Fibroblast of villous mesenchyme (primary cell): Measurements from ENCODE around the gene RECQL5. TPM values are rescaled to one million over a fixed set of nuclear protein-coding genes. Genes with fewer than 3 reads are reported as not detected.

Experiments used
- DNase-seq: peaks from one replicate; pipeline ENCODE4 v3.0.0-alpha.2; 2010; ENCODE audit warnings: low read depth
- H3K4me3 ChIP-seq: 2 replicates; pipeline ENCODE4 v1.5.1; 2011; ENCODE audit warnings: low read depth, mild to moderate bottlenecking, low read length
- total RNA-seq: library from RNA; depleted of rRNA; stranded (reverse); fragments of >200 nt; gene quantifications from 2 replicates; pipeline ENCODE4 v1.2.3, GENCODE V29; 2012
- TF ChIP-seq, protein P1 (sequence below): IDR thresholded peaks from 2 replicates; pipeline ENCODE4 v1.5.1; 2012; ENCODE audit warnings: low read depth, mild to moderate bottlenecking, low read length; ENCODE audit not compliant: insufficient read depth

The RECQL5 gene
- total RNA-seq, 1 donor, result 20.7 TPM

DNA sequence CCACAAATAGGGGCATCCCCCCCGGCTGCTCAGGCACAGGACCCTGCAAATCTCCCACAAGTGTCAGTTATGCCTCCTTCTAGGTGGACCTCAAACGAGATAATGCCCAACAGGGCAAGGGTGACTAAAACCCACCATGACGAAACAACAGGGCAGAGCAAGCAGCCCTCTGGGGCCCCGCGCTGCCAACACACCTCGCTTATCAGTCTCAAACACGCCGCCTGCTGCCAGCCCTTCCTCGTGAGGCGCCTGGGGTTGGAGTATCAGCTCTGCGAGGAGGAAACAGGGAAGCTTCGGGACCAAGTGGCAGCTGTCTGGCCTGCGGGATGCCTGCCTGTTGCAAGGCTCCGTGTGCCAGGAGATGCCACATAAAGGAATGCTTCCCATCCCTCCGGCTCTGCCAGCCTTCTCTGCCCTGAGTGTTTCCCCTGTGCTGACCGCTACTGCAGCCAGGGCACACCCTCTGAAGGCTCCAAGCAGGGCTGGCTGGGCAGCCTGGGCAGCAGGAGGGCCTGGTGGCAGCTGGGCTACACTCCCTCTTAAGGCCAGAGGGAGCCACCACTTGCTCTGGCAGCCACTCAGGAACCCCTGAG, 31.2 kb downstream of the RECQL5 start:
- TF ChIP-seq, protein P1, sequence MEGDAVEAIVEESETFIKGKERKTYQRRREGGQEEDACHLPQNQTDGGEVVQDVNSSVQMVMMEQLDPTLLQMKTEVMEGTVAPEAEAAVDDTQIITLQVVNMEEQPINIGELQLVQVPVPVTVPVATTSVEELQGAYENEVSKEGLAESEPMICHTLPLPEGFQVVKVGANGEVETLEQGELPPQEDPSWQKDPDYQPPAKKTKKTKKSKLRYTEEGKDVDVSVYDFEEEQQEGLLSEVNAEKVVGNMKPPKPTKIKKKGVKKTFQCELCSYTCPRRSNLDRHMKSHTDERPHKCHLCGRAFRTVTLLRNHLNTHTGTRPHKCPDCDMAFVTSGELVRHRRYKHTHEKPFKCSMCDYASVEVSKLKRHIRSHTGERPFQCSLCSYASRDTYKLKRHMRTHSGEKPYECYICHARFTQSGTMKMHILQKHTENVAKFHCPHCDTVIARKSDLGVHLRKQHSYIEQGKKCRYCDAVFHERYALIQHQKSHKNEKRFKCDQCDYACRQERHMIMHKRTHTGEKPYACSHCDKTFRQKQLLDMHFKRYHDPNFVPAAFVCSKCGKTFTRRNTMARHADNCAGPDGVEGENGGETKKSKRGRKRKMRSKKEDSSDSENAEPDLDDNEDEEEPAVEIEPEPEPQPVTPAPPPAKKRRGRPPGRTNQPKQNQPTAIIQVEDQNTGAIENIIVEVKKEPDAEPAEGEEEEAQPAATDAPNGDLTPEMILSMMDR, result no peak
- DNase-seq, result no peak

GRCh38 chr17:75634754-75635609, 32.0 kb downstream of the RECQL5 start:
- DNase-seq, result no peak
- TF ChIP-seq, protein P1, result no peak
- no peak overlapping the region for H3K4me3 ChIP-seq

More for the DNA sequence above, 31.2 kb downstream of the RECQL5 start:
- H3K4me3 ChIP-seq, result no peak overlapping the region

GRCh38 chr17:75634376-75634740, 32.6 kb downstream of the RECQL5 start:
- H3K4me3 ChIP-seq, result no peak overlapping the region
- TF ChIP-seq, protein P1, result no peak
- no peak for DNase-seq

- no peak overlapping the region for H3K4me3 ChIP-seq
- DNase-seq, result peak; percentile 93
- TF ChIP-seq, protein P1, result peak; percentile 56
Measured at GRCh38 chr17:75633486-75634375, 33.2 kb downstream of the RECQL5 start.

- H3K4me3 ChIP-seq, result no peak within 1 kb of the TSS
- TF ChIP-seq, protein P1, result peak; percentile 84
- peak; percentile 89 for DNase-seq
Measured at GRCh38 chr17:75632863-75633485, 34.0 kb downstream of the RECQL5 start, which contains the start of gene SMIM5. Gene SMIM5 (plus strand): TSS chr17:75633434. CDS start chr17:75640202, 6,768 bp downstream.

GRCh38 chr17:75632428-75632827, 34.5 kb downstream of the RECQL5 start:
- TF ChIP-seq, protein P1, result no peak

More at GRCh38 chr17:75632428-75632827, 34.5 kb downstream of the RECQL5 start:
- no peak overlapping the region for H3K4me3 ChIP-seq
- DNase-seq, result no peak
